Caco-2 (cell line): ENCODE measurements around the gene SFXN1. TPM values are rescaled to one million over a fixed set of nuclear protein-coding genes. Genes with fewer than 3 reads are reported as not detected.
"Not testable (repeated sequence)": the region's sequence is repeated elsewhere in the genome, so short reads cannot be mapped to it uniquely, and the experiment has no call there.

ENCODE experiments used
- BruUV-seq: library from RNA; stranded (reverse); fragments of 400-500 nt; replicated peaks from 2 replicates; lab custom pipeline; 2021; lab: Mats Ljungman, UMichigan
- CTCF ChIA-PET: fragments of 300-600 bp; sonication (Branson Sonifier 250); formaldehyde crosslinking; loops from one replicate; lab custom pipeline; 2022; ENCODE audit warnings: antibody characterized with exemption; lab: Charles Lee
- POLR2A ChIA-PET: fragments of 300-600 bp; sonication (Branson Sonifier 250); formaldehyde crosslinking; loops from one replicate; lab custom pipeline; 2022; ENCODE audit warnings: antibody characterized with exemption; lab: Charles Lee
- DNase-seq, 2 experiments: peaks; one replicate each; pipeline versions ENCODE4 v3.0.0 to v3.0.0-alpha.2; 2020 to 2022
- H3K27me3 ChIP-seq: replicated peaks from 2 replicates; pipeline ENCODE4 v1.6.0; 2011; ENCODE audit warnings: low read length; ENCODE audit not compliant: control insufficient read depth, insufficient read depth
- H3K36me3 ChIP-seq: 2 replicates; pipeline ENCODE4 v1.5.1; 2011; ENCODE audit warnings: low read length; ENCODE audit not compliant: control insufficient read depth, insufficient read depth
- H3K4me1 ChIP-seq: fragments of 250-450 bp; sonication (Bioruptor Pico); 2 replicates; pipeline ENCODE4 v1.5.1; 2020; ENCODE audit warnings: mild to moderate bottlenecking
- H3K4me3 ChIP-seq: 2 replicates; pipeline ENCODE4 v1.5.1; 2011; ENCODE audit warnings: low read depth, mild to moderate bottlenecking, control low read depth, low read length
- H3K9me3 ChIP-seq: fragments of 250-450 bp; sonication (Bioruptor Pico); 2 replicates; pipeline ENCODE4 v1.5.1; 2020; ENCODE audit warnings: mild to moderate bottlenecking, moderate library complexity
- H3K27ac Mint-ChIP-seq: one replicate; pipeline ENCODE4 v1.8.0; 2022; ENCODE audit warnings: mixed read lengths; ENCODE audit not compliant: unreplicated experiment
- H3K27me3 Mint-ChIP-seq: one replicate; pipeline ENCODE4 v1.8.0; 2022; ENCODE audit warnings: mixed read lengths; ENCODE audit not compliant: insufficient read depth, unreplicated experiment
- H3K36me3 Mint-ChIP-seq: one replicate; pipeline ENCODE4 v1.8.0; 2022; ENCODE audit warnings: mild to moderate bottlenecking, mixed read lengths; ENCODE audit not compliant: insufficient read depth, unreplicated experiment
- H3K4me1 Mint-ChIP-seq: one replicate; pipeline ENCODE4 v1.8.0; 2022; ENCODE audit warnings: low read depth, mixed read lengths; ENCODE audit not compliant: unreplicated experiment
- H3K4me3 Mint-ChIP-seq: one replicate; pipeline ENCODE4 v1.8.0; 2022; ENCODE audit warnings: mild to moderate bottlenecking, moderate library complexity, mixed read lengths; ENCODE audit not compliant: unreplicated experiment
- H3K9me3 Mint-ChIP-seq: one replicate; pipeline ENCODE4 v1.8.0; 2022; ENCODE audit warnings: mixed read lengths; ENCODE audit not compliant: unreplicated experiment
- intact Hi-C: fragments of 100-400 bp; cut with micrococcal nuclease; formaldehyde crosslinking; loops from one replicate; pipeline ENCODE4 v1.10.0; 2022; ENCODE audit not compliant: unreplicated experiment
- total RNA-seq: library from RNA; stranded (reverse); gene quantifications from 2 replicates; pipeline ENCODE4 v1.2.3, GENCODE V29; 2022
- TF ChIP-seq, protein P1 (sequence below), 2 experiments: fragments of 200-600 bp in 1 of 2; IDR thresholded peaks; 1 replicate in 1 of 2; 2 replicates in 1 of 2; pipeline versions ENCODE4 v1.5.1 to v1.8.0; 2011 to 2022; ENCODE audit warnings: antibody characterized with exemption in 1 of 2, control low read depth in 1 of 2, inconsistent platforms in 1 of 2, low read depth in 1 of 2, low read length in 1 of 2, mild to moderate bottlenecking in 1 of 2, moderate library complexity in 1 of 2; ENCODE audit not compliant: insufficient read depth in 1 of 2, severe bottlenecking in 1 of 2, unreplicated experiment in 1 of 2

SFXN1 gene
- total RNA-seq, 1 experiment from 2014 or later: 104 TPM

DNA sequence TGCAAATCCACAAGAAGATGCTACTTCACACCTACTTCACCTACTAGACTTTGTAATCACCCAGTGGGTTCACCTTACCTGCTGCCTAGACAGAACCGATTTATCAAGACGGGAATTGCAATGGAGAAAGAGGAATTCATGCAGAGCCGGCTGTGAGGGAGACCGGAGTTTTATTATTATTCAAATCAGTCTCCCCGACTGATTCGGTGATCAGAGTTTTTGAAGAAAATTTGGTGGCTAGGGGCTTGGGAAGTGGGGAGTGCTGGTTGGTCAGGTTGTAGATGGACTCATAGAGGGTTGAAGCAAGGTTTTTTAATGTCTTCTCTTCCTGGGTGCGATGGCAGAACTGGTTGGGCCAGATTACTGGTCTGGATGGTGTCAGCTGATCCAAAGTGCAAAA lies 23.4 kb downstream of the SFXN1 start:
- POLR2A ChIA-PET: no interaction called here
- intact Hi-C loops: no loop called here

DNA sequence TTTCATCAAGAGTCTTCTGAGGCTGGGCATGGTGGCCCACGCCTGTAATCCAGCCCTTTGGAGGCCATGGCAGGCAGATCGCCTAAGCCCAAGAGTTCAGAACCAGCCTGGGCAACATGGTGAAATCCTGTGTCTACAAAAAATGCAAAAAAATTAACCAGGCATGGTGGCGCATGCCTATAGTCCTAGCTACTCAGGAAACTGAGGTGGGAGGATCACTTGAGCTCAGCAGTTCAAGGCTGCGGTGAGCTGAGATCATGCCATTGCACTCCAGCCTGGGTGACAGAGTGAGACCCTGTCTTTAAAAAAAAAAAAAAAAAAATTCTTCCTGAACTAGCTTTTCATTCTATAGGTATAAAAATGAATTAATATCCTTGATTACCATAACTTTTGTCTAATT lies 29.3 kb downstream of the SFXN1 start:
- H3K4me1 ChIP-seq, BruUV-seq, H3K9me3 ChIP-seq, H3K9me3 Mint-ChIP-seq, intact Hi-C loops, H3K4me1 Mint-ChIP-seq, H3K4me3 ChIP-seq, H3K27ac Mint-ChIP-seq, CTCF ChIA-PET, DNase-seq, H3K4me3 Mint-ChIP-seq, H3K27me3 ChIP-seq, H3K36me3 ChIP-seq, H3K27me3 Mint-ChIP-seq: not testable (repeated sequence)
- POLR2A ChIA-PET: interaction anchor here (0.6 kb wide), 1 partner anchor 16 kb away, joined by 4 read pairs; no protein-coding TSS in a partner anchor
- peaks cover 56% of the 10 kb centered on the region for H3K36me3 Mint-ChIP-seq

More for the DNA sequence above, 23.4 kb downstream of the SFXN1 start:
- H3K4me3 ChIP-seq: no peak overlapping the region
- peak in 1 of 2 experiments; percentile 35 for DNase-seq
- CTCF ChIA-PET: no interaction called here
- H3K36me3 ChIP-seq: no peaks in the 10 kb centered on the region
- TF ChIP-seq, protein P1, sequence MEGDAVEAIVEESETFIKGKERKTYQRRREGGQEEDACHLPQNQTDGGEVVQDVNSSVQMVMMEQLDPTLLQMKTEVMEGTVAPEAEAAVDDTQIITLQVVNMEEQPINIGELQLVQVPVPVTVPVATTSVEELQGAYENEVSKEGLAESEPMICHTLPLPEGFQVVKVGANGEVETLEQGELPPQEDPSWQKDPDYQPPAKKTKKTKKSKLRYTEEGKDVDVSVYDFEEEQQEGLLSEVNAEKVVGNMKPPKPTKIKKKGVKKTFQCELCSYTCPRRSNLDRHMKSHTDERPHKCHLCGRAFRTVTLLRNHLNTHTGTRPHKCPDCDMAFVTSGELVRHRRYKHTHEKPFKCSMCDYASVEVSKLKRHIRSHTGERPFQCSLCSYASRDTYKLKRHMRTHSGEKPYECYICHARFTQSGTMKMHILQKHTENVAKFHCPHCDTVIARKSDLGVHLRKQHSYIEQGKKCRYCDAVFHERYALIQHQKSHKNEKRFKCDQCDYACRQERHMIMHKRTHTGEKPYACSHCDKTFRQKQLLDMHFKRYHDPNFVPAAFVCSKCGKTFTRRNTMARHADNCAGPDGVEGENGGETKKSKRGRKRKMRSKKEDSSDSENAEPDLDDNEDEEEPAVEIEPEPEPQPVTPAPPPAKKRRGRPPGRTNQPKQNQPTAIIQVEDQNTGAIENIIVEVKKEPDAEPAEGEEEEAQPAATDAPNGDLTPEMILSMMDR (IDR thresholded peaks at IDR 0.05; ENCODE audit: insufficient read depth in 1 of 2, low read depth in 1 of 2, low read length in 1 of 2, severe bottlenecking in 1 of 2, unreplicated experiment in 1 of 2): no peak
- Mint-ChIP-seq H3K27me3 (no peaks in the 10 kb centered on the region), H3K4me3 (peak overlapping the region; percentile 37), H3K27ac (no peak overlapping the region), H3K9me3 (no peaks in the 10 kb centered on the region), H3K4me1 (peaks cover 11% of the 10 kb centered on the region), H3K36me3 (peaks cover 71% of the 10 kb centered on the region)
- peaks cover 14% of the 10 kb centered on the region for H3K4me1 ChIP-seq
- BruUV-seq: no TSS peak
- no peaks in the 10 kb centered on the region for H3K9me3 ChIP-seq
- H3K27me3 ChIP-seq: no peaks in the 10 kb centered on the region

DNA sequence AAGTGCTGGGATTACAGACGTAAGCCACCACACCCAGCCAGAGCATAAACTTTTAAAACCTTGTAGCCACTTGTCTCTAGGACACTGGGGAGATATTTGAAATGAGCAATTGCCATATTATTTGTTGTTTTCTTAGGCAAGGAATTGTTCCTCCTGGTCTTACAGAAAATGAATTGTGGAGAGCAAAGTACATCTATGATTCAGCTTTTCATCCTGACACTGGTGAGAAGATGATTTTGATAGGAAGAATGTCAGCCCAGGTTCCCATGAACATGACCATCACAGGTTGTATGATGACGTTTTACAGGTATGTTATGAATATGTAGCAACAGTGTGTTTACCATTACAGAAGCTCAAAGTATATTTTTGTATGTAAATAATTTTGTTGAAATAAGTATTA lies 30.5 kb downstream of the SFXN1 start:
- intact Hi-C loops: no loop called here
- no peak overlapping the region for H3K4me3 ChIP-seq
- ChIA-PET CTCF (no interaction called here), POLR2A (no interaction called here)
- Mint-ChIP-seq H3K4me3 (no peak overlapping the region), H3K36me3 (peaks cover 60% of the 10 kb centered on the region), H3K9me3 (no peaks in the 10 kb centered on the region), H3K4me1 (no peaks in the 10 kb centered on the region), H3K27me3 (no peaks in the 10 kb centered on the region), H3K27ac (no peak overlapping the region)
- H3K36me3 ChIP-seq: no peaks in the 10 kb centered on the region
- no TSS peak for BruUV-seq
- H3K9me3 ChIP-seq: no peaks in the 10 kb centered on the region
- DNase-seq: no peak
- TF ChIP-seq, protein P1 (IDR thresholded peaks at IDR 0.05; ENCODE audit: insufficient read depth in 1 of 2, low read depth in 1 of 2, low read length in 1 of 2, severe bottlenecking in 1 of 2, unreplicated experiment in 1 of 2): no peak
- 0 out of 2 replicates have a peak, but pooled peaks cover 4% of the 10 kb centered on the region for H3K4me1 ChIP-seq
- H3K27me3 ChIP-seq: no peaks in the 10 kb centered on the region
